GM18907 (cell line): ENCODE data around the gene NOL4L.

Experiments
- ATAC-seq: cut with Tn5 transposase; IDR thresholded peaks from one replicate; pipeline ENCODE4 v1.9.1; 2021; ENCODE audit warnings: mild to moderate bottlenecking, moderate library complexity; ENCODE audit not compliant: unreplicated experiment

Gene NOL4L

DNA sequence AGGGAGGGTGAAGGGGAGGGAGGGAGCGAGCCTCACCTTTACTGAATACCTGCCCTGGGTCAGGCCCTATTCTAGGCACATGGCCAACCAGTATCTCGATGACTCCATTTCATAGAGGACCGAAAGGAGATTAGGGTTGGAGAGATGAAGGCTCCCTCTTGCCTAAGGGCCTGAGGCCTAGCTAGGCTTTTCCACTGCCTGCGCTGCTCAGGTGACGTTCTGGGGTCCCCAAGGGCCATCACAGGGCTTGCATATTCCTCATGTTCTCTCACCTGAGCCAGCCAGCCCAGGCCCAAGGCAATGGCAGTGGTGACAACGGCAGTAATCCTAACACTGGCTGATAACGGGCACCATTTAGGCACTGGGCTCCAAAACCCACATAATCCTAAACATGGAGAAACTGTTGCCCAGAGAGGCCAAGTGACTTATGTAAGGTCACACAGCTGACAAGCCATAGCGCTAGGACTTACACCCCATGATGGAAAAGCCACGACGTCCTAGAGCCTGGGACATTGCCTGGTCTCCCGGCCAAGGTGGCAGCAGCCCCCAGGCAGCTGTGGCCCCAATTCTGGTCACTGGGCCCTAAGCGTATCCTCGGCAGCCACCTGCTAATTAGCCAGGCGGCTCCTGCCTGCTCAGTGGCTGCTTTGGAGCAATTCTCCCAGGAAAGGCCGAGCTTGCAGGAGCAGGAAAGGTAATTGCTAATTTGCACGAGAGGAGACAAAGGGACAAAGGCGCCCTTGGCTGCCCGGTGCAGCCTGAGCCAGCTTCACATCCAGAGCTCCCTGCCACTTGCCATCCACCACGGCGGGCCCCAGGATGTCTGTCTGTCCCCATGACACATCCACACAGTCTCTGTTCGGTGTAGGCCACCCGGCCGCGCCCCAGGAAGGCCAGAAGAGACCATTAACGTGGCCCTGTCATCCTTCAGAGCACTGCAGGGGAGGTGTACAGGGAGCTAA lies 21.5 kb downstream of the NOL4L start:
- ATAC-seq = no peak

DNA sequence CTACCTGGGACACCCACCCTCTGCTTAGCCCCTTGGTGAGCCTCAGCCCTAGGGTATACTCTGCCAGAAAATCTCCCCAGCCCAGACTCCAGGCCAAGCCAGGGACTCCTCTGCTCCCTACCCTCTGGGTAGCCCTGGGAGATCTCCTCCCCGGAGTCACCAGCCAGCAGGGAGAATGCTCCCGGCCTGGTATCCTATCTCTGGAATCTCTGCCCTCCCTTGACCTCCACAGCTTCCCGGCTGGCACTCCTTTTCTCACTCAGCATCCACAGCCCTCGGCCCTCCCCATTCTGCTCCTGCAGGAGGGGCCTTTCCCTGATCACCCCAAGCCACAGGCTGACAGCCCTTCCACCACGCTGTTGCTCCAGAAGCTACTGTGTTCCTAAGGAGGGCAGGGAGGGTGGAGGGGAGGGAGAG lies 22.6 kb downstream of the NOL4L start:
- ATAC-seq = no peak

DNA sequence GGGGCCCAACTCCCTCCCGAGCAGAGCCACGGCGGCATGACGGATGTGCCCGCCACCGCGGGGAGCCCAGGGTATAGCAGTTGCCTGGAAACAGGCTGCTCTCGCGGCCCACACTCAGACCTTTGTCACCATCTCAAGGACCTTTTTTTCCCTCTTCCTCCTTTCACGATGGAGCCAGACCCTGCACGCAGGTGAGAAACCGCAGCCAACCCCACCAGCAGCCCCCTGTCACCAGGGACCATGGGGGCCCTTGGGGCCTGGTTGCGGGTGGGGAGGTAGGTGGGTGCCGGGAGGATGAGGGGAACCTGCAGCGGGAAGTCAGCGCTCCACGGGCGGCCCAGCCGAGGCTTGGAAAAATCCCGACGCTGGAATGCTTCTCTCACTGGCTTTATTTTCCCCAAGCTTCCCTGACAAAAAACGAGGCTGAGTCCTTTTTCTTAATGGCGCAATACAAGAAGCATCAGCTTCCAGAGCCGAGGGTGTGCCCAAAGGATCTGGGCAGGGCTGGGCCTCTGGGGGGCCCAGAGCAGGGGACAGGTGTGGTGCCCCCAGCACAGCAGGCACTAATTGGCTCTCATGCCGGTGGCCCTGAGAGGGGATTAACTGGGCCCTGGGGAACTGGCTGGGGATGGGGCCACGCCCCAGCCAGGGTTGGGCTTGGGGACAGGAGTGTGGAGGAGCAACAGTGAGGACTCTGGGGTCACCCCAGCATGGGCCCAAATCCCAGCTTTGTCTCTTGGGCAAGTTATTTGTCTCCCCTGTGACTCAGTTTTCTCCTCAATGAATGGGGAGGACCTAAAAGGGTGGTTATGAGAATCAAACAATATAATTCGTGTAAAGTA lies 23.9 kb downstream of the NOL4L start:
- no peak for ATAC-seq

DNA sequence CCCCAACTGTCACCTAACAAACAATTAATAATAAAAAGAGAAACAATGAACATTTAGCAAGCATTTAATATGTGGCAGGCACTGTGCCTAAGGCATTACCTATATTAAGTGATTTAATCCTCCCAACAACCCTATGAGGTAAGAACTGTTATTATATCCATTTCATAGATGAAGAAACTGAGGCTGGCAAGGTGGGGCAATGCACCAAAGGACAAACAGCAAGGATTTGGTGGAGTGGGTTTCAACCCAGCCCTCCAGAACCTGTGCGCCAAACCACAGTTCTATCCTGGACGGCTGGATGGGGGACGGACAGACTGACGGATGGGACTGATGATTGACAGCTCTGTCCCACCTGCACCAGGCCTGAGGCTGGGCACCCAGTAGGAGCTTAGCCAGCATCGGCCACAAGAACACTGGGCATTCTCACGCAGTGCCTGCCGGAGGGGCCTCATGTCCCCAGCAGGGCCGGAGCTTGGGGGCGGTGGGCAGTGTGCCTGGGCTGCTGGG lies 24.6 kb downstream of the NOL4L start:
- ATAC-seq = no peak

DNA sequence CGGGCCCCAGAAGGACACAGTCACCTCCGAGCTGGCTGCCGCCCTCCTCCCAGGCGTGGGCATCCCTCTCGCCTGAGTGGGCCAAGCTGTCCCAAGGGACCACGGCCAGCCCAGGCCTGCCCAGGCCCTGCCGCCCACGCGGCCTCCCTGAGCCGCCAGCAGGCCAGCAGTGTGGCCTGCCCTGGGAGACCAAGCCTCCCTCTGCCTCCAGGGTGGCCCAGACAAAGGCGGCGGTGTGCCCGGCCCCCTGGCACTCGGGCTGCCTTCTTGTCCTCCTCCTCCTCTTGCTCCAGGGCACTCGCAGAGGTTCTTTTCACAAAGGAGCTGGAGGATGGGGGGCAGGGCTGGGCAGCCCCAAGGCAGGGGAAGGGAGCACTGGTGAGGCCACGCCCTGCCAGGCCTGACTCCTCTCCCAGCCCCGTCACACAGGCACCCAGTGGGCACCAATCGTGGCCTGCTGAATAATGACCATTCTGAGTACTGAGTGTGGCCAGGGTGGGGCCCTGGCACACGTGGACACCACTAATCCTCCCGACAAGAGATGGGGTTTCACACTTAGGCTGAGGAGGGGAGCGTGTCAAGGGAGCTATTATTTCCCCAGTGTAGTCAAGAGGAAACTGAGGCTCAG lies 25.3 kb downstream of the NOL4L start:
- ATAC-seq = no peak

DNA sequence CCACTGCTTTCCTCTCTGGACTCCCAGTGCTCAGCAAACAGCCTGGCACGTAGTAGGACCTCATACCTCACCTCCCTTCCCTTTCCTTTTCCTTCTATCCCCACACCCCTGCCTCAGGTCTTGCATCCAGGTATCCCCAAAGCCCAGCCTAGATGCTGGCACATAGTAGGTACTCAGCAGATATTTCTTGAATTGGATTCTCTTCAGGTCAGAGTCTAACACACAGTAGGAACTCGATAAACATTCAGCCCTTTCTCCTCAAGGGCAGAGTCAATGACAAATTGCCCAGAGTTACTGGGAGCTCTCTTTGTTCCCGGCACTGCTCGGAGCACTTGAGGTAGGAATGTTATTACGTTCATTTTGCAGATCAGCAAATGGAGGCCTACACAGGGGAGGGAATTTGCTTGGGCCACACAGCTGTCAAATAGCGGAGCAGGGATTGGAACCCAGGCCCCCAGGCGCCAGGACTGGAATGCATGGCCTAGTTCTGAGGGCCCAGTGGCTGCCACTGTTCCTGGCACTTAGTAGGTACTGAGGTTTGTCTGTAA lies 25.9 kb downstream of the NOL4L start:
- no peak for ATAC-seq

DNA sequence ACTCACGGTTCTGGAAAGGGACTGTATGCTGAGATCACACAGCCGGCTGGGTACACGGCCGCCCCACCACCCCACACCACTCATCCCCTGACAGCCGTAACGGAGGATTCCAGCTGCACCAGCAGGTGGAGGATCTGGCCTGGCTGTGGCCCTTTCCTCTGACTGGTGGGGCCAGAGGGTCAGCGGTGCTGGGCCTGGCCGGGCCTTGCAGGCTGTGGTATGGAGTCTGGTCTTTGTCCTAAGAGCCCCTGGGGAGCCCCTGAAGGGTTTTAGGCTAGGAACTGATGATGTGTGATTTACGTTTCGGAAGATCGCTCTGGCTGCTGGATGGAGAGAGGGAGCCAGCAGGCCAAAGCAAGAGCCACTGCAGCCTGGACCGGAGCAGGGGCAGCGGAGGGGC lies 26.6 kb downstream of the NOL4L start:
- no peak for ATAC-seq

DNA sequence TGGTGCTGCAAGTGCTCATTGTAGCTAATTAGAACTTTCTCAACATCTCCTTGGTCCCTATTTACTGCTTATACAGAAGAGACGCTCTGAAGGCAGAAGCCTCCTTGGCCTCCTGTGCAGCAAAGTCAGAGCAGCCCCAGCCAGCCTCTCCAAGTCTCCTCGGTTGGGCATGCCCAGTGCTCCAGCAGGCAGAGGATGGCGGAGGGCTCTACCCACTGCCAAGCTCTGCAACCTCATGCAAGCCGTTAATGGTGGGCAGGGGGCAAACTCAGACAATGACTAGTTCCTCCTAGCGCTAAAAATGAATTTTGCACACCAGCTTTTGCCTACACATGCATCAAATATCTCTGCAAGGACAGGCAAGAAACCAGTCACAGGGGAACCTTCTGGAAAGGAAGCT lies 27.8 kb downstream of the NOL4L start:
- no peak for ATAC-seq

DNA sequence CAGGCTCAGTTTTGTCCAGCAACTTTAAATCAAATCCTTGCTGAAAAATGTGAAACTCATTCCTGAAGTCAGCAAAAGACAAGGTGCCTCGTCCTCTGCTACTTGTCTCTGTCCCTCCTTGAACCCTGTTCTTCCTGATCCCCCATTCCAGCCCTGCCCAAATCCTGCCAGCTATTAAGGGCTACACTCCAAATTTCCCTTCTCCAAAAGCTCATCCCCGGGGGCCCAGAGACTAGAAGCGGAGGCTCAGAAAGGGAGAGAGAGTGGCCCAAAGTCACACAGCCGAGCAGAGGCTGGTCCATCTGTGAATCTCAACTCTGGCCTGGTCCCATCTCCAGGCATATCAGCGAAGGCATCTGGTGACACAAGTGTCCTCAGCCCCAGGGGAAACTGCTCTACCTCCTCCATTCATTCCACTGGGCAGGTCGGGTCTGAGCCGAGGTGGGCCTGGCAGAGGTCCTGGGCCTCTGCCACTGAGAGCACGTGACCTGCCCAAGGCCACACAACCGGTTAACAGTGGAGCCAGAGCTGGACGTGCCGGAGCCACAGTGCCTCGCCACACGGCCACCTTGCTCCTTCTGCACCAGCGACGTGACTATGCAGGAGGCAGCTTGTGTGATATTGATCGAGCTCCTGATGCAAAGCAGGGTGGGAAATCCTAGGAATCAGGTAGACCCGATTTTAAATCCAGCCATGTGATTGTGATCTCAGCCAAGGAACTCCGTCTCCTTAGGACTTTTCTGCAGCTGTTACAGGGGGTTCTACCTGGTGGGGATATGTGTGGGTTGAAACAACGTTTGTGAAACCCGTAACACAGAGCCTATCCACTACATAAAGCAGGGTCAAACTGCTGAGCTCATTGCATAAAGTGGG lies 28.6 kb downstream of the NOL4L start:
- ATAC-seq = no peak

DNA sequence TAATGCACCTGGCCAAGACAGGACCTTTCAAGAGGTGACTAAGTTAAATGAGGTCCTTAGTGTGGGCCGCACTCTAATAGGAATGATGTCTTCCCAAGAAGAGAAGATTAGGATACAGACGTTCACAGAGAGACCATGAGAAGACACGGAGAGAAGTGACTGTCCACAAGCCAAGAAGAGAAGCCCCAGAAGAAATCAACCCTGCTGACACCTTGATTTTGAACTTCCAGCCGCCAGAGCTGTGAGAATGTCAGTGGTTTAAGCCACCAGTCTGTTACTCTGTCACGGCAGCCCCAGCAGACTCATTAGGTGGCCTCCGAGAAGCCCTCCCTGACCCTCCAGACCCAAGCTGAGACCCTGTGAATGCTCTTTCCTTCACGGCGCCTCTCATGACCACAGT lies 29.5 kb downstream of the NOL4L start:
- no peak for ATAC-seq

DNA sequence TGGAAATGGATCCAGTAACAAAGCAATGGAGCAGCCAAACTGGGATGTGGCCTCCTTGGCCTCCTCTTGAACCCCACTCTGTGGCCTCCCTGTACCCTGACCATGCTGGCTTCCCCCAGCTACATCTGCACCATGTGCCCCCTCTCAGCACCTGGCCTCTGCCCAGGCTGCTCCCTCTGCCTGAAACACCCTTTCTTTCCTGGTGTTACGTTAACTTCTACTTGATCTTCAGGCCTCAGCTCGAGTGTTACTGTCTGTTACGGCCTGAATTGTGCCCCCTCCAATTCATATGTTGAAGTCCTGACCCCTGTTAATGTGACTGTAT lies 30.2 kb downstream of the NOL4L start:
- ATAC-seq = no peak

DNA sequence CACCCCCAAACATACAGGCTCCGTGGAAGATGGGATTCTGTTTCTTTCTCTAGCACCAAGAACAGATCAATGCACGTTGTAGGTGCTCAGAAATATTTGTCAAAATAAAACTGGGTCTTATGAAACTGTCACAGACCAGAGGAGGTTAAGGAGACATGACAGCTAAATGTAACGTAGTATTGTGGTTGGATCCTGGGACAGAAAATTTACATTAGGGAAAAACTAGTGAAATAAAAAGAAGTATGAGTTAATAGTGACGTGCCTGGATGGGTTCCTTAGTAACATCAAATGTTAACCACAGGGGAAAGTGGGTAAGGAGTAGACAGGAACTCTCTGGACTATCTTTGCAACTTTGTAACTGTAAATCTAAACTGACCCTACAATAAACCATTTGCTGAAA lies 31.5 kb downstream of the NOL4L start:
- no peak for ATAC-seq

DNA sequence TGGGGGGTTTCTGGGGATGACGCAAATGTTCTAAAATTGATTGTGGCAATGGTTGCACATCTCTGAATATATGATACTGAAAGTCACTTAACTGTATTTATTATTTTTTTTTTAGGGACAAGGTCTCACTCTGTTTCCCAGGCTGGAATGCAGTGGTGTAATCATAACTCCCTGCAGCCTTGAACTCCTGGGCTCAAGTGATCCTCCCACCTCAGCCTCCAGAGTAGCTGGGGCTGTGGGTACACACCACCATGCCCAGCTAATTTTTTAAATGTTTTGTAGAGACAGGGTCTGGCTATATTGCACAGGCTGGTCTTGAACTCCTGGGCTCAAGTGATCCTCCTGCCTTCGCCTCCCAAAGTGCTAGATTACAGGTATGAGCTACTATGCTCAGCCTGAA lies 33.4 kb downstream of the NOL4L start:
- no peak for ATAC-seq

DNA sequence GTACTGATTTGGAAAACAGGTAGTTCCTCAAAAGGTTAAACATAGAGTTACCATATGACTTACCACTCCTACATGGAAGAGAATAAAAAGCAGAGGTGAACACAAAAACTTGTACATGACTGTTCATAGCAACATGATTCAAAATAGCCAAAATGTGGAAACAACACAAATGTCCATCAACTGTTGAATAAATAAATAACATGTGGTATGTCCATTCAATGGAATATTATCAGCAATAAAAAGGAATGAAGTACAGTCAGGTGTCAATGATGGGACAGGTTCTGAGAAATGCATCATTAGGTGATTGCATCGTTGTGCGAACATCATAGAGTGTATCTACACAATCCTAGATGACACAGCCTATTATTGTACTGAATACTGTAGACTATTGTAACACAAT lies 35.3 kb downstream of the NOL4L start:
- no peak for ATAC-seq

DNA sequence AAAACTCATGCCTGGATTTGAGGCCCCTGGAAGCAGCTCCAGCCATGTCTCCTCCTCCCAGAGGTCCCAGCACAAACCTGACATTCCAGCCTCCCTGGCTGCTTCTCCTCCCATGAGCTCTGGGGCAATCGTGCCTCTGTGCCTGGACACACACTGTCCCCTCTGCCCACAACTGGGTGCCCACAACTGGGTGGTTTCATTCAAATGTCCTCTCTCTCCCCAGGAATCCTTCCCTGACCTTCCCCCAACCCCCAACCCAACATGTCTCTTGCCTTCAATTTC lies 37.4 kb downstream of the NOL4L start:
- ATAC-seq = no peak

DNA sequence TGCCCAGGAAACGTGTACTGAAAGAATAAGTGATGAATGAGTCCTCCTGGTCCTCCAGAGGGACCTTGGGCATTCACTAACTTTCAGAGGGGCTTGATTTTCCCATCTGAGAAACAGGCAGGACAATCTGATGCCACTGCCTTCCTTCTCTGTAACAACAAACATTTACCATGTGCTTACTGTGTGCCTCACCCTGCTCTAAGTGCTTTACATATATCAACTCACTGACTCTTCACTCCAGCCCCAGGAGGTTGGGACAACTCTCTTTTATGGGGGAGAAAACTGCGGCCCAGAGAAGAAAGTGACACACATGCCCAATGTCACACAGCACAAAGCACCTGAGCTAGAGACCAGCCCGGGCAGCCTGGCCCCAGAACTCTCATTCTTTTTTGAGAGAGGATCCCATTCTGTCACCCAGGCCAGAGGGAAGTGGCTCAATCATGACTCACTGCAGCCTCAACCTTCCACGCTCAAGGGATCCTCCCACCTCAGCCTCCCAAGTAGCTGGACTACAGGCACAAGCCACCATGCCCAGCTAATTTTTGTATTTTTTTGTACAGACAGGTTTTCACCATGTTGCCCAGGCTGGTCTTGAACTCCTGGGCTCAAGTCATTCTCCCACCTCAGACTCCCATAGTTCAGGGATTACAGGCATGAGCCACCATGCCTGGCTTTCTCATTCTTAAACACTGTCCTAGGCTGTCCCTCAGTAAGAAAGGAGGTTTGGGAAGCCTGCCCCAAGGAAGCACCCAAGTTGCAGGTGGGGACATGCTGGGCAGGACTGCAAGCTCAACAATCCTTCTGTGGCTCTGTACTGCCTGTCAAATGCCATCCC lies 38.0 kb downstream of the NOL4L start:
- ATAC-seq = no peak

DNA sequence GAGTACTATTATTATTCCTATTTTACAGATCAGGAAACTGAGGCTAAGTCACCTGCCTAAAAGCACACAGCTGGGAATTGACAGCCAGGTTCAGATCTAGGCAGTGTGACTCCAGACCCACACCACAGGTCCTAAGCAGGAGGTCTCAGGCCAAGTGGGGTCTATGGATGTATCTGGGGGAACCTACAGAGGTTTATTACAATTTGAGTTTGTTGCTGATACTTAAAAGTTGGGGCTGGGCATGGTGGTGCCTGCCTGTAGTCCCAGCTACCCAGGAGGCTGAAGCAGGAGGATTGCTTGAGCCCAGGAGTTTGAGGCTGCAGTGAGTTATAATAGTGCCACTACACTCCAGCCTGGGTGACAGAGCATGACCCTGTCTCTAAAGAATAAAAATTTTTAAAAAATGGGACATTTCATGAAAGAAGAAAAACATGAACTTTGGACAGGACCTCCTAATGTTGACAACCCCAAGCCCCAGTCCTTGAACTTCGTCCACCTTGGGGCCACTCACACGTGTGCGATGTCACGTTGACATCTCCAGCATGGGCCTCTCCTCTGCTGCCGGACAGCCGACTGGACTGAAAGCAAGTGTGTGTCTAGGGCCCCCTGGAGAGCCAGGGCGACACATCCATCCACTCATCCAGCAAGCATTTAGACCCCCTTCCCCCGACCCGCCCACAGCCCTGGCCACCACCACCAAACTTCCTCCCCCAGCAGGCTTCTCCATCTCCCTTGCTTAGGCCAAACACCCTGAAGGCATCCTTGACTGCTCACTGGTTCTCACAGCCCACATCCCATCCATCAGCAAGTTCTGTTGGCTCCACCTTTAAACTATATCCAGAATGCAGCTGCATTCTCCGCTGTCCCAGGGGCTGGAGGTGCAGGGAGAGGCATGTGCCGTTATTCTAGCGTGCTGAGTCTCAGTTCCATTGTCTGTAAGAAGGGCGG lies 40.0 kb downstream of the NOL4L start:
- no peak for ATAC-seq

DNA sequence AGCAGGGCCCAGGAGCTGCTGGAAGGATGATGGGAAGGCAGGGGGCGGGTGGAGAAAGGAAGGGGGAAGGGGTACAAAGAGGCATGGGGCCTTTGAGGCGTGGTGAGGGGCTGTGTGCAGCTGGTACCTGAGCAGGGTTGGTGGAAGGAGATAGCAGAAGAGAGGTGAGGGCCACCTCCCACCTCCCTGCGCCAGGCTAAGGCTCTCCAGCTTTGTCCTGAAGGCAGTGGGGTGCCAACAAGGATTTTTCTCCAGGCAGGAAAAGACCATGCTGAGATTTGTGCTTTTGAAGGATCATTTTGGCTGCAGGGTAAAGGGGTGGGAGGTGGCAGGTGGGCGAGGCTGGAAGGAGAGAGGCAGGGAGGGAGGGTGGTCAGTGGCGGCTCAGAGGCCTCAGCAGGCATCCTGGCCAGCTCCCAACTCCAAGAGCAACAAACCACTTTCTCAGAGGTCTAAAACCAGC lies 40.8 kb downstream of the NOL4L start:
- no peak for ATAC-seq
